ENCODE results near the gene CARD11.

CARD11 gene

DNA sequence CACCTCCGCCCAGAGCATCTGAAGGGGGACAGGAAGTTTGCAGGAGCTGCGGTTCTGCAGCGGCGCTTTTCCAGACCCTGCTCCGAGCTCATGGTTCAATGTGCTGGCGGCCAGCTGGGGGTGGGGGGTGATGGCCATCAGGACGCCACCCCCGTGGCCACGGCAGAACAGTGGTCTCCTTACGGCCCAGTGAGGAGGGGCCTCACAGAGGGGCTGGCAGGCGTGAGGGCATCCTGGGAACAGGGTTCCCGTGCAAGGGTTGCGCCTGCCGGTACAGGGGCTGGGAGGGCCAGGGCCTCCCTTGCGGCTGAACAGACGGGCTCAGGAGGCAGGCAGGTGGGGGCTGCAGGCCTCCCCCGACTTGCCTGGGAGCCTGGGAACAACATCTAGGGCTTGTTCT, 160.6 kb downstream of the CARD11 start:
- no peak for TF ChIP-seq REST (IDR thresholded peaks at IDR 0.05; ENCODE audit: insufficient read depth in 1 of 2, low read depth in 2 of 2, low read length in 2 of 2)
- no peak for TF ChIP-seq FOXP2 (optimal IDR thresholded peaks at IDR 0.05; ENCODE audit: borderline replicate concordance, extremely low read depth, extremely low read length, insufficient read depth)
- no peak for TF ChIP-seq SIN3A (IDR thresholded peaks at IDR 0.05; ENCODE audit: borderline replicate concordance, insufficient read depth, low read length)
- TF ChIP-seq POLR2AphosphoS5 (IDR thresholded peaks at IDR 0.05; ENCODE audit: low read depth, low read length): no peak
- TF ChIP-seq TAF1 (IDR thresholded peaks at IDR 0.05; ENCODE audit: borderline replicate concordance, insufficient read depth, low read length): no peak

- no peak for TF ChIP-seq FOXP2 (optimal IDR thresholded peaks at IDR 0.05; ENCODE audit: borderline replicate concordance, extremely low read depth, extremely low read length, insufficient read depth)
- TF ChIP-seq TAF1 (IDR thresholded peaks at IDR 0.05; ENCODE audit: borderline replicate concordance, insufficient read depth, low read length): no peak
- TF ChIP-seq SIN3A (IDR thresholded peaks at IDR 0.05; ENCODE audit: borderline replicate concordance, insufficient read depth, low read length): no peak
- no peak for TF ChIP-seq POLR2AphosphoS5 (IDR thresholded peaks at IDR 0.05; ENCODE audit: low read depth, low read length)
- TF ChIP-seq REST (IDR thresholded peaks at IDR 0.05; ENCODE audit: insufficient read depth in 1 of 2, low read depth in 2 of 2, low read length in 2 of 2): no peak
Measured at GRCh38 chr7:2882111-2882510, 161.6 kb downstream of the CARD11 start.

- TF ChIP-seq REST (IDR thresholded peaks at IDR 0.05; ENCODE audit: insufficient read depth in 1 of 2, low read depth in 2 of 2, low read length in 2 of 2): no peak
- TF ChIP-seq FOXP2 (optimal IDR thresholded peaks at IDR 0.05; ENCODE audit: borderline replicate concordance, extremely low read depth, extremely low read length, insufficient read depth): no peak
- no peak for TF ChIP-seq SIN3A (IDR thresholded peaks at IDR 0.05; ENCODE audit: borderline replicate concordance, insufficient read depth, low read length)
- no peak for TF ChIP-seq TAF1 (IDR thresholded peaks at IDR 0.05; ENCODE audit: borderline replicate concordance, insufficient read depth, low read length)
- no peak for TF ChIP-seq POLR2AphosphoS5 (IDR thresholded peaks at IDR 0.05; ENCODE audit: low read depth, low read length)
Measured at GRCh38 chr7:2880874-2881533, 162.7 kb downstream of the CARD11 start.

GRCh38 chr7:2880051-2880450, 163.6 kb downstream of the CARD11 start:
- TF ChIP-seq POLR2AphosphoS5 (IDR thresholded peaks at IDR 0.05; ENCODE audit: low read depth, low read length): no peak
- no peak for TF ChIP-seq FOXP2 (optimal IDR thresholded peaks at IDR 0.05; ENCODE audit: borderline replicate concordance, extremely low read depth, extremely low read length, insufficient read depth)
- TF ChIP-seq SIN3A (IDR thresholded peaks at IDR 0.05; ENCODE audit: borderline replicate concordance, insufficient read depth, low read length): no peak
- no peak for TF ChIP-seq TAF1 (IDR thresholded peaks at IDR 0.05; ENCODE audit: borderline replicate concordance, insufficient read depth, low read length)
- TF ChIP-seq REST (IDR thresholded peaks at IDR 0.05; ENCODE audit: insufficient read depth in 1 of 2, low read depth in 2 of 2, low read length in 2 of 2): no peak

Data from PFSK-1 (cell line).